Peyer's patch (tissue), 4 donors: ENCODE data around the gene VPS8.

Source experiments
- POLR2A ChIP-seq, 2 donors: fragments of 450-650 bp; IDR thresholded peaks; one replicate each; pipeline ENCODE4 v1.5.1; 2017; ENCODE audit warnings: antibody characterized with exemption in 2 of 2, mild to moderate bottlenecking in 2 of 2, moderate library complexity in 2 of 2
- TF ChIP-seq, protein P1 (sequence below), 6 experiments: fragments of 450-650 bp in 4 of 6; fragments of 200-600 bp in 2 of 6; sonication (generic) in 1 of 6; IDR thresholded peaks; one replicate each; pipeline ENCODE4 v1.5.1; 2017 to 2019; ENCODE audit warnings: antibody characterized with exemption in 6 of 6, mild to moderate bottlenecking in 3 of 6, moderate library complexity in 1 of 6

DNA sequence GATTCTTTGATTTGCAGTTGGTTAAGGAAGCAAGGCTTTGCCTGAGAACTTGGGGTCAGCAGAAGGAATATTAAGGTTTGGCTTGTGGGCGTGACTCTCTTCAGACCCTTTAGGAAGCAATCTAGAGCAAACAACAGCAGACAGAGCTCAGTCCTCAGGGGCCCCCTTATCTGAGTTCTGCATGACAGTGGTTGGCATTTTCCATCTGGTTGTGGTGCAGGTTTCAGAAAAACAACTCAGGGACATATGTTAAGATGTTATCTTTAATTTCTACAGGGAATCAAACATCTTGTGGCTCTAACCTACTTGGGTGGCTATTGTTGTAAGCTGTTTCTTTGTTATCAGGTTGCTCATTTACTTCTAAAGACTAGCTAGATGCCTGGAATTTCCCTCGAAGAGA, 141.4 kb downstream of the VPS8 start:
- no peak for TF ChIP-seq POLR2A (IDR thresholded peaks at IDR 0.05)
- TF ChIP-seq, protein P1, sequence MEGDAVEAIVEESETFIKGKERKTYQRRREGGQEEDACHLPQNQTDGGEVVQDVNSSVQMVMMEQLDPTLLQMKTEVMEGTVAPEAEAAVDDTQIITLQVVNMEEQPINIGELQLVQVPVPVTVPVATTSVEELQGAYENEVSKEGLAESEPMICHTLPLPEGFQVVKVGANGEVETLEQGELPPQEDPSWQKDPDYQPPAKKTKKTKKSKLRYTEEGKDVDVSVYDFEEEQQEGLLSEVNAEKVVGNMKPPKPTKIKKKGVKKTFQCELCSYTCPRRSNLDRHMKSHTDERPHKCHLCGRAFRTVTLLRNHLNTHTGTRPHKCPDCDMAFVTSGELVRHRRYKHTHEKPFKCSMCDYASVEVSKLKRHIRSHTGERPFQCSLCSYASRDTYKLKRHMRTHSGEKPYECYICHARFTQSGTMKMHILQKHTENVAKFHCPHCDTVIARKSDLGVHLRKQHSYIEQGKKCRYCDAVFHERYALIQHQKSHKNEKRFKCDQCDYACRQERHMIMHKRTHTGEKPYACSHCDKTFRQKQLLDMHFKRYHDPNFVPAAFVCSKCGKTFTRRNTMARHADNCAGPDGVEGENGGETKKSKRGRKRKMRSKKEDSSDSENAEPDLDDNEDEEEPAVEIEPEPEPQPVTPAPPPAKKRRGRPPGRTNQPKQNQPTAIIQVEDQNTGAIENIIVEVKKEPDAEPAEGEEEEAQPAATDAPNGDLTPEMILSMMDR (IDR thresholded peaks at IDR 0.05) = no peak
